Psoas muscle (tissue), 8 donors: ENCODE measurements around the gene FERMT3. TPM values are rescaled to one million over a fixed set of nuclear protein-coding genes. Genes with fewer than 3 reads are reported as not detected.

ENCODE experiments used
- ATAC-seq, 4 donors: fragments of 200-7000 bp; cut with Tn5 transposase; one replicate each; pipeline ENCODE4 v1.9.1; 2020; ENCODE audit warnings: moderate library complexity in 3 of 4, mild to moderate bottlenecking in 2 of 4
- DNase-seq, 2 donors: peaks; one replicate each; pipeline ENCODE4 v3.0.0-alpha.2; 2020
- H3K27ac ChIP-seq: fragments of 200-600 bp; one replicate; pipeline ENCODE4 v1.8.0; 2022
- H3K27me3 ChIP-seq, 3 donors: fragments of 200-600 bp in 1 of 3; one replicate each; pipeline versions ENCODE4 v1.6.1 to v1.8.0; 2013 to 2022; ENCODE audit warnings: low read length in 2 of 3, mild to moderate bottlenecking in 2 of 3, moderate library complexity in 1 of 3; ENCODE audit not compliant: insufficient read depth in 3 of 3
- H3K36me3 ChIP-seq, 2 donors: fragments of 200-600 bp in 1 of 2; one replicate each; pipeline versions ENCODE4 v1.6.1 to v1.8.0; 2013 to 2022; ENCODE audit warnings: low read depth in 1 of 2, mild to moderate bottlenecking in 1 of 2, moderate library complexity in 1 of 2; ENCODE audit not compliant: insufficient read depth in 1 of 2
- H3K4me1 ChIP-seq: fragments of 200-600 bp; one replicate; pipeline ENCODE4 v1.8.0; 2022
- H3K4me3 ChIP-seq: fragments of 200-600 bp; one replicate; pipeline ENCODE4 v1.8.0; 2022; ENCODE audit warnings: mild to moderate bottlenecking
- H3K9me3 ChIP-seq: fragments of 200-600 bp; one replicate; pipeline ENCODE4 v1.8.0; 2022
- WGBS, 3 donors: extraction: QIAGEN DNeasy Blood & Tissue Kit; methylation state at CpG; one replicate each; pipeline versions ENCODE4 v1.1.6 to v1.1.7; 2013; 5-methylcytosine and 5-hydroxymethylcytosine counted together
- intact Hi-C, 2 donors: fragments of 100-400 bp; cut with DNase I; formaldehyde crosslinking; loops; one replicate each; pipeline versions ENCODE4 v1.11.0 to v1.14.2; 2022
- polyA plus RNA-seq, 3 donors: library from polyadenylated mRNA; stranded (reverse); fragments of 200-250 nt; gene quantifications; one replicate each; pipeline ENCODE4 v1.2.3, GENCODE V29; 2013
- total RNA-seq, 4 donors: library from RNA; stranded (reverse); fragmentation: NEBNext Ultra II Directional in 2 of 4; extraction: Animal tissue kit (Norgen Biotek cat#: 25700) in 2 of 4; gene quantifications; one replicate each; pipeline versions ENCODE4 v1.2.1 to v1.2.4, GENCODE V29; 2021 to 2023
- TF ChIP-seq, protein P1 (sequence below): fragments of 200-600 bp; IDR thresholded peaks from one replicate; pipeline ENCODE4 v1.8.0; 2022; ENCODE audit warnings: antibody characterized with exemption
- donor health status: healthy with polysubstance abuse.
- donor health status: DM: no; HTN: no; CAD: no; lungs with moderate emphysema.
- donor health status: Bipolar disorder and iron deficiency.
- donor health status: healthy.
- donor health status: DM: yes; HTN: yes; CAD: no.
- donor health status: DM: no; HTN: no; CAD: no.
- donor health status: DM: no; HTN: no; CAD: no.
- donor health status: DM: yes; HTN: yes; CAD: no.

Gene FERMT3
- total and polyA plus RNA-seq, 7 donors, result 2.5 to 11.7 (median 6.7) TPM

DNA sequence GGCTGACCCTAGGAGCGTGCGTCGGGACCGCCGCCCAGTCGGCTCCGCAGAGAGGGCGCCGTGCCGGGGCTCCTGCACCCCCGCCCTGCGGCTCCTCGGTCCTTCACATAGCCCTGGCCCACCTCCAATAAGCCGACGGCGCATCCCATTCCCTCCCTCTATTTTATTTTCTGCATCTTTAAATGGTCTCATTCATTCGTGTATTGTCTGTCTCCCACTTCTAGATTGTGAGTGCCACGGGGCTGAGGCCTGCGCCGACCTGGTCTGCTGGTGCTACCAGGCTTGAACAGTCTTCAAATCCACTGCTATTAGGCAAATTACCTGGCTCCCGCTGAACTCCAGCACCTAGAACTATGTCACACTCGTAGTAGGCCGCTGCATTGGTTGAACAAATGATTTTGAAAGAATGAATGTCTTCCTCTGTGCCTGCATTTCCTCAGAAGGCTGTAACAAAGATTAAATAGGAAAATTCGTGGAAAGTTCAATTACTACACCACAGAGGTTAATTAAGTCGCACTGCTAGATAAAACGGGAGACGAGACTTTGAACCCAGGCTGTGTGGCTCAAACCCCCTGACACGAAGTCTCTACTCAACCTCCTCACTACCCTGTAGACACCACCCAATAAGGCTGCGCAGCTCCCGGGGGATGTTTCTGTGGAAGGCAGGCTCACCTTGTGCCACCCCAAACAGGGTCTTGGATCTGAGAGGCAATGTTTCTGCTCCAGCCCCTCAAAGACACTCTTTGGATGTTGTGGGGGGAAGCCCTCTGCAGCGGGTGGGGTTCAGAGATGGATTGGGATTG, 41.4 kb downstream of the FERMT3 start:
- H3K36me3 ChIP-seq, result peaks cover 0 to 21% of the 10 kb centered on the region in 2 donors
- ATAC-seq (peak in 1 of 4 donors; percentile 3), DNase-seq (no peak)
- 35 to 50% (median 35%) methylated on average over 22 to 31 of the region's 31 CpGs for WGBS, 3 donors
- H3K9me3 ChIP-seq, result no peaks in the 10 kb centered on the region
- peaks cover 39% of the 10 kb centered on the region for H3K4me1 ChIP-seq
- TF ChIP-seq, protein P1, sequence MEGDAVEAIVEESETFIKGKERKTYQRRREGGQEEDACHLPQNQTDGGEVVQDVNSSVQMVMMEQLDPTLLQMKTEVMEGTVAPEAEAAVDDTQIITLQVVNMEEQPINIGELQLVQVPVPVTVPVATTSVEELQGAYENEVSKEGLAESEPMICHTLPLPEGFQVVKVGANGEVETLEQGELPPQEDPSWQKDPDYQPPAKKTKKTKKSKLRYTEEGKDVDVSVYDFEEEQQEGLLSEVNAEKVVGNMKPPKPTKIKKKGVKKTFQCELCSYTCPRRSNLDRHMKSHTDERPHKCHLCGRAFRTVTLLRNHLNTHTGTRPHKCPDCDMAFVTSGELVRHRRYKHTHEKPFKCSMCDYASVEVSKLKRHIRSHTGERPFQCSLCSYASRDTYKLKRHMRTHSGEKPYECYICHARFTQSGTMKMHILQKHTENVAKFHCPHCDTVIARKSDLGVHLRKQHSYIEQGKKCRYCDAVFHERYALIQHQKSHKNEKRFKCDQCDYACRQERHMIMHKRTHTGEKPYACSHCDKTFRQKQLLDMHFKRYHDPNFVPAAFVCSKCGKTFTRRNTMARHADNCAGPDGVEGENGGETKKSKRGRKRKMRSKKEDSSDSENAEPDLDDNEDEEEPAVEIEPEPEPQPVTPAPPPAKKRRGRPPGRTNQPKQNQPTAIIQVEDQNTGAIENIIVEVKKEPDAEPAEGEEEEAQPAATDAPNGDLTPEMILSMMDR, result no peak
- intact Hi-C loops, result no loop called here
- no peaks in the 10 kb centered on the region for H3K27me3 ChIP-seq
- H3K4me3 ChIP-seq, result peak overlapping the region; percentile 93
- peak overlapping the region; percentile 99 for H3K27ac ChIP-seq

DNA sequence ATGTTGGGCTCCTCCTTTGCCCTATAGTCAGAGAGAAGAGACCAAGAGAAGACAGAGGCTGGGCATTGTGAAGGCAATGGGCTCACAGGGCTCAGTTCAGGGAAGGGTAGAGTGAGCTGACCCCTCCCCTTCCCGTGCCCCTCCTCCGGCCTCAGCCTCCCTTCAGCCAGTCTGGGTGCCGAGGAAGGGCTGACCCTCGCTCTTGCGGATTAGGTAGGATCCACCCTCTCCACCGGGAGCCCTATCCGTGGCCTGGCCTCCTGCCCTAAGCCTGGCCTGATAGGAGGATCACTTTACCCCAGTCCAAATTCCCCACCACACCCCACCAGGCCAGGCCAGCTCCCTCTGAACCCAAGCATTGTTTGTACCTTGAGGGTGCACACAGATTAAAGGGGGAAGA, 42.1 kb downstream of the FERMT3 start:
- Histone ChIP-seq H3K27me3 (no peaks in the 10 kb centered on the region), H3K4me1 (peaks cover 39% of the 10 kb centered on the region), H3K27ac (no peak overlapping the region), H3K36me3 (peaks cover 0 to 14% of the 10 kb centered on the region in 2 donors), H3K4me3 (no peak overlapping the region), H3K9me3 (no peaks in the 10 kb centered on the region)
- 61 to 86% (median 66%) methylated on average over 6 to 7 of the region's 7 CpGs for WGBS, 3 donors
- intact Hi-C loops, result no loop called here
- no peak for DNase-seq
- ATAC-seq, result no peak
- TF ChIP-seq, protein P1, result no peak

DNA sequence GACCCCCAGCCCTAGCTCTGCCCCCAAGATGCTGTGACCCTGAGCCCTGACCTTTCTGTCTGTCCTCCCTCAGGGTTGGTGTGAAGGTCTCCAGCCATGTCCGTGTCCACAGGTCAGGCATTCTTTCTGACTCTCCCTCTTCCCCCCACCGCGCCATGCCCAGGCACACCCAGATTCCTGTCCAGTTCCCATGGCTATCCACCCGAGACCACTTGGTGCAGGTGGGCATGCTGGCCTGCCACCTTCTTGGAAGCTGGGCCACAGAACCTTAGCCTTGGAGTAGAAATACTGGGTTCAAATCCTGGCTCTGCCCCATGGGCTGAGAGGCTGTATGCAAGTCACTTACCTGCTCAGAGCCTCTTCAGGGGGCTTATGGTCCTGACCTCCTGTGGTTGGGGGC, 42.5 kb downstream of the FERMT3 start:
- intact Hi-C loops, result no loop called here
- H3K36me3 ChIP-seq, result peaks cover 0 to 10% of the 10 kb centered on the region in 2 donors
- no peak overlapping the region for H3K27ac ChIP-seq
- peaks cover 39% of the 10 kb centered on the region for H3K4me1 ChIP-seq
- TF ChIP-seq, protein P1, result no peak
- H3K9me3 ChIP-seq, result no peaks in the 10 kb centered on the region
- no peak for DNase-seq
- no peaks in the 10 kb centered on the region for H3K27me3 ChIP-seq
- 91 to 99% (median 92%) methylated on average over 4 of the region's 4 CpGs for WGBS, 3 donors
- no peak for ATAC-seq
- no peak overlapping the region for H3K4me3 ChIP-seq

DNA sequence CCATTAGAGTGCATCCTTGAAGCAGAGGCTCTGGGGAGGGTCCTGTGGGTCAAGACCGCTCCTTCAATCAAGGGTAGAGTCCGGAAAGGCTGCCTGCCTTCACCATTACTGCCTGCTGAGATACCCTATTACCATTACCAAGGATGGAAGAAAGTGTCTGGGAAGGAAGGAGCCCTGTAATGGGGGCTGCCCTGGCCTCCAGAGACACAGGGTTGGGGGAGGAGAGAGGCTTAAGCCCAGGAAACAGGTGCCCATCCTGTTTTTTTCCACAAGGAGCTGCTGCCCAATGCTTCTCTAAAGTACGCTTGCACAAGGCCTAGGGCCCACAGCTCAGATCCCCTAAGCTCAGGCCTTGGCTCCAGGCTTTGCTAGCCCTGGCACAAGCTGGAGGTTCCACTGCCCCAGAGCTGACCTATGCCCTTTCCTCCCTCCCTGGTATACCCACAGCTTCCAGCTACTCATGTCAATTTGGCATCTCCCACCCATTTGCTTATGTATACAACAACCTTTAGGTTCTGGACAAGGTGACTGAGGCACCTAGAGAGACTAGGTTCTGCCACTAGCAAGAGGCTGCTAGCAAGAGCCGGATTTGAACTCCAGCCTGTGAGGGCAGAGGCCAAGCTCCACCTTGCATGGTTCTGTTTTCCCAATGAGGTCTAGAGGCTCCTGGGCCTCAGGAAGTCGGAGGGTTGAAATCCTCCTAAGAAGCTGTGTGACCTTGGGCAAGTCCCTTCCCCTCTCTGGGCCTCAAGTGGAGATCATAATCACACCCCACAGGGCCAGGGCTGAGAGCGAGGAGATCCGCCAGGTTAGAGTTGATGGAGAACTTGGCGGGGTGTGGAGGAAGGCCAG, 43.3 kb downstream of the FERMT3 start:
- intact Hi-C loops, result loop anchor here (2.0 to 5.0 kb wide), 2 partner anchors 19 to 53 kb away; partner anchors contain the start of gene CATSPERZ (in 1 of the 2)
- DNase-seq (no peak), ATAC-seq (no peak)
- TF ChIP-seq, protein P1, result no peak
- Histone ChIP-seq H3K9me3 (no peaks in the 10 kb centered on the region), H3K27ac (no peak overlapping the region), H3K4me3 (peak overlapping the region; percentile 89), H3K4me1 (peaks cover 36% of the 10 kb centered on the region), H3K27me3 (no peaks in the 10 kb centered on the region), H3K36me3 (peaks cover 0 to 7% of the 10 kb centered on the region in 2 donors)
- 90 to 96% (median 91%) methylated on average over 8 of the region's 8 CpGs for WGBS, 3 donors
